ENCODE measurements around the gene MPPED1. TPM values are rescaled to one million over a fixed set of nuclear protein-coding genes. Genes with fewer than 3 reads are reported as not detected.

The MPPED1 gene
- total and polyA plus RNA-seq, 2 donors (not counting 3 experiments of a cell fraction or from before 2014, with no cell fraction given): not detected

DNA sequence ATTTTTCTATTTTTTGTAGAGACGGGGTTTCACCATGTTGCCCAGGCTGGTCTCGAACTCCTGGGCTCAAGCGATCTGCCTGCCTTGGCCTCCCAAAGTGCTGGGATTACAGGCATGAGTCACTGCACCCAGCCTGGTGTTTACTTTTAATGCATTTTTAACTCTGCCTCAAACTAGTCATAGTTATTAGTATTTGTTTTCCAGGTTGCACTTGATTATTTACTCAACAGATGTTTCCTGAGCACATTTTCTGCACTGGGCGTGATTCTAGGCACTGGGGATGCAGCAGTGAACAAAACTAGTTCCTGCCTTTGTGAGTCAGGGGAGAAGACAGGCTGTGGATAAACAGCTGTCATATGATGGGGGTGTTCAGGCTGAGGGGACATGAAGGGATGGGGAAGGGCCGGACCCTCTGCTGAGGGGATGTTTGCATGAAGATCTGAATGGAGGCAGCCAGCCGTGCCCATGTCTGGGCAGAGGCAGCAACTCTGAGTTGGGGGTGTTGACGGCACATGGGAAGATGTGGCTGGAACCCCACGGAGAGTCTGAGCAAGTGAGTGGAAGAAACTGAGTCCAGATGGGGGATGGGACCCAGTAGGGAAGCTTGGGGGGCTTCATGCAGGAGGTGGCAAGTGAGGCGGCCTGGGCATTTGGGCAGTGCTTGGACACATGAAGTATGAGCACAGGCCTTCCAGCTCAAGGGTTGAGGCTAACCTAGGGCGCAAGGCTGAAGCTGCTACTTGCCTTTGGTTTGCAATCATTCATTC is 34.4 kb downstream of the MPPED1 start:
- H3K4me2 ChIP-seq (ENCODE audit: insufficient read depth, low read length): no peak overlapping the region
- peak; percentile 7 for DNase-seq (ENCODE audit: low read depth, low spot score)
- dilution Hi-C loops (cut with MboI; ENCODE audit: extremely low pct_ligation_motif_present, low sequenced_read_pairs) (no loop called here), intact Hi-C loops (cut with micrococcal nuclease) (no loop called here)
- POLR2A ChIA-PET: no interaction called here
- no TSS peak for BruUV-seq (replicated peaks)
- no peak for FAIRE-seq
- no peak for TF ChIP-seq FOS (IDR thresholded peaks at IDR 0.05; ENCODE audit: borderline replicate concordance, insufficient read depth, low read length)
- H3K4me3 ChIP-seq (replicated peaks in 1 of 3; ENCODE audit: insufficient read depth in 1 of 3, low read depth in 1 of 3, low read length in 3 of 3): no peak overlapping the region
- no peaks in the 10 kb centered on the region for H3K36me3 ChIP-seq (ENCODE audit: control insufficient read depth in 2 of 2, extremely low read depth in 1 of 2, insufficient read depth in 2 of 2, low read length in 2 of 2)
- no peak overlapping the region for H3K27ac ChIP-seq (ENCODE audit: insufficient read depth, low read depth, low read length)
- H3K79me2 ChIP-seq (ENCODE audit: control insufficient read depth, insufficient read depth, low read length): no peaks in the 10 kb centered on the region
- no peaks in the 10 kb centered on the region for H3K27me3 ChIP-seq (ENCODE audit: control insufficient read depth in 2 of 2, insufficient read depth in 2 of 2, low read length in 2 of 2)
- no peaks in the 10 kb centered on the region for H3K9me3 ChIP-seq (replicated peaks; ENCODE audit: control insufficient read depth, insufficient read depth, low read length)
- CTCF ChIA-PET: interaction anchor here (0.7 to 1.0 kb wide), 2 partner anchors 12 to 437 kb away, joined by 3 to 4 read pairs; no protein-coding TSS in a partner anchor
- no peaks in the 10 kb centered on the region for H3K9me1 ChIP-seq (replicated peaks; ENCODE audit: control insufficient read depth, extremely low read depth, insufficient read depth, low read length)
- no peaks in the 10 kb centered on the region for H4K20me1 ChIP-seq (replicated peaks; ENCODE audit: control insufficient read depth, extremely low read depth, insufficient read depth, low read length)
- H3K9ac ChIP-seq (replicated peaks; ENCODE audit: extremely low read depth, insufficient read depth, low read length): no peak overlapping the region
- H3K4me1 ChIP-seq (ENCODE audit: control insufficient read depth, extremely low read depth, insufficient read depth, low read length): no peaks in the 10 kb centered on the region
- H2AFZ ChIP-seq (ENCODE audit: low read depth, low read length): no peak overlapping the region

DNA sequence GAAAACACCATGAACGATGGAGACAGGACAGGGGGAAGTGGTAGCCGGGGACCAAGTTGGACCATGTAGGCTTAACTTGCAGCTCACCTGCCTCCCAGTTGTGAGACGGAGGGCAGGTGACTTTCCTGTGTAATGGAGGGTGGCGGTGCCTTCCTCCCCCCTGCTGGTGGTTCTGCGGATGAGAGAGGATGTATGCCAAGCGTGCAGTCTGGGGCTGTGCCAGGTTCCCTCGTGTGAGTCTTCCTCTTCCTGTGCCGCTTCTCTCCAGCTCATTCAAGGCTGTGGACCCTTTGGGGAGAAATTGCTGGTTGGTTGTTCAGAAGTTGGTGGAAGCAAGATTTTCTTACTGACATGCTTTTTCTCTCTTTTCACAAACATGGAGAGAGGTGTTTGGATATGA is 35.1 kb downstream of the MPPED1 start:
- no peaks in the 10 kb centered on the region for H3K9me3 ChIP-seq (replicated peaks; ENCODE audit: control insufficient read depth, insufficient read depth, low read length)
- H3K4me1 ChIP-seq (ENCODE audit: control insufficient read depth, extremely low read depth, insufficient read depth, low read length): no peaks in the 10 kb centered on the region
- H3K4me2 ChIP-seq (ENCODE audit: insufficient read depth, low read length): no peak overlapping the region
- H3K36me3 ChIP-seq (ENCODE audit: control insufficient read depth in 2 of 2, extremely low read depth in 1 of 2, insufficient read depth in 2 of 2, low read length in 2 of 2): no peaks in the 10 kb centered on the region
- intact Hi-C loops (cut with micrococcal nuclease) (no loop called here), dilution Hi-C loops (cut with MboI; ENCODE audit: extremely low pct_ligation_motif_present, low sequenced_read_pairs) (no loop called here)
- ChIA-PET POLR2A (no interaction called here), CTCF (interaction anchor here (1.0 kb wide), 1 partner anchor 13 kb away, joined by 3 read pairs; no protein-coding TSS in a partner anchor)
- no peaks in the 10 kb centered on the region for H3K9me1 ChIP-seq (replicated peaks; ENCODE audit: control insufficient read depth, extremely low read depth, insufficient read depth, low read length)
- no peak for DNase-seq (ENCODE audit: low read depth, low spot score)
- TF ChIP-seq JUN (IDR thresholded peaks at IDR 0.05; ENCODE audit: borderline replicate concordance, insufficient read depth, insufficient read length, low read depth): no peak
- H3K79me2 ChIP-seq (ENCODE audit: control insufficient read depth, insufficient read depth, low read length): no peaks in the 10 kb centered on the region
- BruUV-seq (replicated peaks): no TSS peak
- H3K27me3 ChIP-seq (ENCODE audit: control insufficient read depth in 2 of 2, insufficient read depth in 2 of 2, low read length in 2 of 2): no peaks in the 10 kb centered on the region
- H3K9ac ChIP-seq (replicated peaks; ENCODE audit: extremely low read depth, insufficient read depth, low read length): no peak overlapping the region
- no peak overlapping the region for H3K4me3 ChIP-seq (replicated peaks in 1 of 3; ENCODE audit: insufficient read depth in 1 of 3, low read depth in 1 of 3, low read length in 3 of 3)
- no peaks in the 10 kb centered on the region for H4K20me1 ChIP-seq (replicated peaks; ENCODE audit: control insufficient read depth, extremely low read depth, insufficient read depth, low read length)
- H2AFZ ChIP-seq (ENCODE audit: low read depth, low read length): no peak overlapping the region
- no peak overlapping the region for H3K27ac ChIP-seq (ENCODE audit: insufficient read depth, low read depth, low read length)
- FAIRE-seq: no peak
